GM21423 (cell line): ENCODE data around the gene TMEM51.

Experiments used
- ATAC-seq: cut with Tn5 transposase; IDR thresholded peaks from one replicate; pipeline ENCODE4 v1.9.1; 2021; ENCODE audit warnings: mild to moderate bottlenecking, moderate library complexity; ENCODE audit not compliant: unreplicated experiment

TMEM51 gene

DNA sequence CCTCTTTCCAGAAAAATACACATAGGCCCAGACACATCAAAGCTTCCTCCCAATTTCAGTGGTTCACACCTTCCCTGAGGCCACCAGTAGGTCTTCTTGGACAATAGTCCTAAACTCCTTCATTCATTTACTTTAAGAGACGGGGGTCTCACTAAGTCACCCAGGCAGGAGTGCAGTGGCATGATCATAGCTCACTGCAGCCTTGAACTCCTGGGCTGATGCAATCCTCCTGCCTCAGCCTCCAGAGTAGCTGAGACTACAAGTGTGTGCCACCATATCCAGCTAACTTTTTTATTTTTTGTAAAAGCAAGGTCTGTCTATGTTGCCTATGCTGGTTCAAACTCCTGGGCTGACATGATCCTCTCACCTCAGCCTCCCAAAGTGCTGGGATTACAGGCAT, 85.2 kb downstream of the TMEM51 start:
- ATAC-seq, result no peak

DNA sequence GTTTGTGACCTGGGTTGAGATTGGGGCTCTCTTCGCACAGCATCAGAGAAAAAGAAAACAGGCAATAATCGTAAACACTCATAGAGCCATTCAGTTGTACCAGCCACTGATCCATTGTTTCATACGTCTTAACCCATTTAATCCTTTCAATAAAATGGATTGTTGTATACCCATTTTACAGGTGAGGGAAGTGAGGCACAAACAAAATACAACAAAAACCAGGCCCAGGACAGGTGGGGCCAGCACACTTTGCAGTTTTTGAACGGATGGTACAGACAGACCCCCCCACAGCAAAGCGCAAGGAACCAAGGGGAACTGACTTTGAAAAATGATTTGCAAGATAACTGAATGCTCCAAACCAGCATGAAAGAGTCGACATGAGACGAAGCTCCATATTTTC, 89.2 kb downstream of the TMEM51 start:
- ATAC-seq, result no peak

DNA sequence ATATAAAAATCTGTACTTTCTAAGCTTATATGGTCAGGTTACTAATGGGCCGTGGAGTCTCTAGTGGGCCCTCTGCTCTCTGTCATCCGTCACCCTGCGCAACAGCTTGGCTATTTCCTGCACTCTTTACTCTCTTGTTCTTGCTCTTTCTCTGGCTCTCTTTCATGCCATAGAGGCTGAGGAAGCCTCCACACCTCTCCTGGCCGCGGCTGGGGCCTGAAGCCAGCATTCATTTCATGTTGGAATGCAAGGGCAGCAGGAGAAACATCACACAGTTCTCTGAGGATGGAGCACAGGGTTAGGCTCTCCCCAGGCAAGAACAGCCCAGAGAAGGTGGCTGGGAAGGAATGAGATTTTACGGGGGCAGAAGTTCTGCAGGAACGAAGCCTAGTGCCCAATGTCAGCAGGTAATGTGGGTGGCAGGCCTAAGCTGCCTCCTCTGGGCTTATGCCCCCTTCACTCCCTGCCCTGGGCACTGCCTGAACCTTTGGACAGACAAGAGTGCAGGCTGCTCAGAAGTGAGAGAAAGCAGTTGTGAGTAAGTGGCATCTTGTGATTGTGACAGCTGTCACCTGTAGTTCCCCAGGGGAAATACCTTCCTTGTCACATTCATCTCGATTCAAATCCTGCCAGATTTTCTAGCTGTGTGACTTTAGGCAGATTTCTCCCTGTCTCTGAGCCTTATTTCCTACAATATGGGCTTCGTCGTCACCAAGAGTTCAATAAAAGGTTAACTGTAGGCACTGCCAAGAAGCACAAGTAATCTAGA, 89.9 kb downstream of the TMEM51 start:
- ATAC-seq, result no peak

DNA sequence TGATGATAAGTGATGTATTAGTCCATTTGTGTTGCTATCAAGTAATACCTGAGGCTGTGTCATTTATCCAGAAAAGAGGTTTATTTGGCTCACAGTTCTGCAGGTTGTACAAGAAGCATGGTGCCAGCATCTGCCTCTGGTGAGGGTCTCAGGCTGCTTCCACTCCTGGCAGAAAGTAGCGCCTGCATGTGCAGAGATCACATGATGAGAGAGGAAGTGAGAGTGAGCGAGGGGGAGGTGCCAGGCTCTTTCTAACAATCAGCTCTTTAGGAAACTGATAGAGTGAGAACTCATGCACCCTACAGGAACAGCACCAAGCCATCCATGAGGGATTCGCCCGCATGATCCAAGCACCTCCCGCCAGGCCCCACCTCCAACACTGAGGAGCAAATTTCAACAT, 91.3 kb downstream of the TMEM51 start:
- no peak for ATAC-seq

DNA sequence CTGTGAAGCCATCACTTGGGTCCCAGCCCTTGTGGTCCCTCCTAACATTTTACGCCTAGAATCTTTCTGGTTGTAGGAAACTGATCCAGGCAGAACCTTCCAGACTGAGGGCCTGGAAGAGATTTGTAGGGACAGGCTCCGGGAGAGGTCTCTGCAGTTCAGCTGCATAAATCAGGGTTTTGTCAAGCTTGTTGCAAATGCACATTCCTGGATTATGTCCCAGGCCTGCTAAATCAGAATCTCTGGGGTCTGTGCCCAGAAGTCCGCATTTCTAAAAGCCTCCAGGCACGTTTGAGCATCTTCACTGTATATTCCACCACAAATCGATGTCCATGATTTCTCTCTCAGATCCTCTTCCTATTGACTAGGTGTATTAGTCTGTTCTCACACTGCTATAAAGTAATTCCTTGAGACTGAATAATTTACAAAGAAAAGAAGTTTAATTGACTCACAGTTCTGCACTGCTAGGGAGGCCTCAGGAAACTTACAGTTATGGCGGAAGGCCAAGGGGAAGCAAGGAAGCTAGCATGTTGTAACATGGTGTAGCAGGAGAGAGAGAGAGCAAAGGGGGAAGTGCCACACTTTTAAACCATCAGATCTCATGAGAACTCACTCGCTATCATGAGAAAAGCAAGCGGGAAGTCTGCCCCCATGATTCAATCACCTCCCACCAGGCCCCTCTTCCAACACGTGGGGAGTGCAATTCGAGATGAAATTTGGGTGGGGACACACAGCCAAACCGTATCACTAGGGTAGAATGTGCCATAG, 92.2 kb downstream of the TMEM51 start:
- no peak for ATAC-seq

DNA sequence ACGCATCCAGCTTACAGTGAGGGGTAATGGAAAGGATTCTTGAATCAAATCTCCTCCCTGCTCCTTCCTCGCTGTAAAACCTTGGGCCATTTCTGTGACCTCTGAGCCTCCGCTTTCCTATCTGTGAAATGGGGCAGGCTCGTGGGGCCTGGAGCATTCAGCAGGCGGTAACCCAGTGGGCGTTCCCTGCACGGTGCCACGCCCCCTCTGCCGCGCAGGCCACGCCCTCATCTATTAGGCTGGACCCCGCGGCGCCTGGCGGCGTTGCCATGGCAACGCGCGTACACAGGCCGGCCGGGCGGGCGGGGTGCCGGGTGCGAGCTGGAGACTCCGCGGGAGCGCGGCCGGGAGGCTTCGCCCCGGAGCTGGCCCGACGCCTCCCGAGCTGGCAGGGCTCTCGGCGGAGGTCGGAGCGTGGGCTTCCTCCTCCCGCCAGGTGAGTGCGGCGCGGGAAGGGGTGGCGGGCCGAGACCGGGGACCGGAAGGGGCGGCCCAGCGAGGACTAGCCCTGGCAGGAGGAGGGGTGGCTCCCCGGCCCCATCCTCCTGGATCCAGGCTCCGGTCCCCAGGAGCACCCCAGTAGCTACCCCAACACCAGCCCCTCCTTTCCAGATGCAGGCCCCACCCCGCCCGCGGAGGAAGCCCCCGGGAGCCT, 93.5 kb downstream of the TMEM51 start, which contains the start of gene FHAD1:
Gene FHAD1 (plus strand): TSS at position 264 of the 655 bp plus-strand sequence. CDS start 4,562 bp downstream, outside the sequence.
- no peak for ATAC-seq

DNA sequence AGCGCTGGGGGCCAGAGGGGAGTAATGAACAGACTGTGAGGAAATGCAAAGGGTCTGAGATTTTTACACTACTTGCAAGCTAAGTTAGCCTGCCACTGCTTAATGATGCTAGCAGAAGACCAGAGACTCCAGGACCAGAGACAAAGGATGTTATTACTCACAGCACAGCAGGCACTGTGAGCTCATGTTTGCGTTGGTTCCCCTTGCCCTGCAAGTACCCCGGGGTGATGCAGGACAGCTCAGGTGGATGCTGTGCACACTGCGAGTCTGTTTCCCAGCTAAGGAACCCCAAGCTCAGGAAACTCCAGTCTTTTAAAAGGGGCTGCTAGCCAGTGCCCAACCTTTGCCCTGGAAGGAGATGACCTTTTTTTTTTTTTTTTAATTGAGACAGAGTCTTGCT, 94.7 kb downstream of the TMEM51 start:
- ATAC-seq, result no peak

DNA sequence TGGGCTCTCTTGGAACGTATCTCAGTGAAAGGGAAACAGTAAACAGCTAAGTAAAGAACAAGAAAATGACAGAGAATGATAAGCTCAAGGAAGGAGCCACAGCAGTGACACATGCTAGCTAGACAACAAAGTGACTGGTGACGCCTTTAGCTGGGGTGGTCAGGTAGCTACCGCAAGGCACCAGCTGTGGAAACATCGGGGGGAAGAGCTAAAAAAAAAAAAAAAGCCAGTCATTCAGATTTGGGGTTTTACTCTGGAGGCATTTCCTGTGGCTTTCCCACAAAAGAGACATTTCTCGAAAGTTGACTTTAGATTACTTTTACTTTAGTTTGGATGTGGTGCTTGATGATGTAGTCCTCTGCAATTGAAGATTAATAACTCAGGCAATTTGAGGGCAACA, 95.5 kb downstream of the TMEM51 start:
- ATAC-seq, result no peak

DNA sequence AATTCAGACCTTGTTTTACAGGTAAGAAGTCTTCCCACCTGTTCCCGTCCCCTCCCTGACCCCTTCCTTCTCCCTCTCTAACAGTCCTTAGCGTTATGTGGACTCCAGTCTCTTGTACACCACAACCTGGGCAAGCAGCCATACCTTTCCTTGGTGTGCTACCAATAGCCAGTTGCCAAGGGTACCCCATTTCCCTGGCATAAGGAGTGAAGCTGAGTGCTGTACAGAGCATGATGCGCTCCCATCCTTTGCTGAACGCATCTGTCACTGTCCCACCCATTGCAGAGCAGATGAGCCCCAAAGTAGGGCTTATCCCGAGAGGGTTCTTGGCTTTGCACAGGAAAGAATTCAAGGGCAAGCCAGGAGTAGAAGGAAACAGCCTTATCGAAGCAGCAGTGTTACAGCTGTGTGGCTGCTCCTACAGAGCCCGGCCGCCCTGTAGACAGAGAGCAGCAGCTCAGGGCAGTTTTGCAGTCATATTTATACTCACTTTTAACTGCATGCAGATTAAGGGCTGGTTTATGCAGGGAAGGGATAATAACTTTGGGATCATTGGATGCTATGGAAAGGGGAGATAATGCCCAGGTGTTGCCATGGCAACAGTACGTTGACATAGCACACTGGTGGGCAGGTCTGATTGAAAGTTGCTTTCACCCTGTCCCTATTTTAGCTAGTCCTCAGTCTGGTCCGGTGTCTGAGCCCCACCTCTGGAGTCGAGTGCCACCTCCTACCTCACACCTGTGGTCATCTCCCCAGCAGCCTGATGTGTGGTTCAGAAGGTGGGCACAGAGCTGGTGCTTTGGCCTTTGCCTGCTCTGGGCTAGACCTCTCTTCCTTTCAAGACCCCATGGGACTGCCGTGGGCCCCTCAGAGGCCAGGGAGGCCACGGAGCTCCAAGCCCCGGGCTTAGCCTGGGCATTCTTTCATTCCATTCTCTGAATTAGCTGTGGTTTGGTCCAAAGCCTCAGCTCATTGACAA, 98.6 kb downstream of the TMEM51 start:
- ATAC-seq, result no peak

DNA sequence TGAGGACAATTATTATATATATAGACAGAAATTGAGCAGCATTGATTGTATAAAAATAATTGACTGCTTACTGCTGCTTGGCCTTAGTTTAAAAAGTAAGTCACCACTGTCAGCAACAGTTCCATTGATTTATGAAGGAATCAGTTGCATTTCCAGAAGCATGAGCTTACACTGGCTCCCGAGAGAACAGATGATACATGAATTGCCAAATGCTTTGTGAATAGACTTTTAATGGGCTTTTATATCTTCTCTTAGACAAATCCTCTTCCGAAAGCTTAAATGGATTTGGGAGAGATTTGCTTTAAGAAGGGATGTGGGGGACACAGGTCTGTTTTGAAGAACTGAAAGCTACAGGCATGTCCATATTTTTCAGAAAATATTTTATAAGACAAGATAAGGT, 101.0 kb downstream of the TMEM51 start:
- no peak for ATAC-seq

DNA sequence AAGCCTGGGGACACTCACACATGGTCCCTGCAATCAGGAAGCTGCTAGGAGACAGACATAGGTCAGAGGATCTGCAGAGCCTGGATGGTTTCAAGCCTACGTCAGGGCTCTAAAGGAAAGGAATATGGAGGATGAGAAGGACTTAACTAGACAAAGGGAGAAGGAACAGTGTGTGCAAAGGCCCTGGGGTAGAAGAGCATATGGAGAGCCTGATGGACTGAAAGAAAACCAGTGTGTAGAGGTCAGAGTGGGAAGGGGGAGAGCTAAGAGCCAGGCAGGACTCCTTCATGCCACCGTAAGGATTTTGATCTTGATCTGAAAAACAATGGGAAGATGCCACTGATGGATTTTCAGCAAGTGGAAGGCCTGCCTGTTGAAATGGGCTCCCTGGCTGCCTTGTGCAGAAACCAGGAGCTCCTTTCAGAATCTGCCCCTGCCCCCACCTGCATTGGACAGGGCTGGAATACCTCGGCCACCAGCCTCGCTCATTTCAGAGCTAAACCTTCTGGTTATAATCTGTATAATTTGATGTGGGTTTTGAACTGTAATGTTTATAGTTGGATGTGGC, 102.1 kb downstream of the TMEM51 start:
- no peak for ATAC-seq

DNA sequence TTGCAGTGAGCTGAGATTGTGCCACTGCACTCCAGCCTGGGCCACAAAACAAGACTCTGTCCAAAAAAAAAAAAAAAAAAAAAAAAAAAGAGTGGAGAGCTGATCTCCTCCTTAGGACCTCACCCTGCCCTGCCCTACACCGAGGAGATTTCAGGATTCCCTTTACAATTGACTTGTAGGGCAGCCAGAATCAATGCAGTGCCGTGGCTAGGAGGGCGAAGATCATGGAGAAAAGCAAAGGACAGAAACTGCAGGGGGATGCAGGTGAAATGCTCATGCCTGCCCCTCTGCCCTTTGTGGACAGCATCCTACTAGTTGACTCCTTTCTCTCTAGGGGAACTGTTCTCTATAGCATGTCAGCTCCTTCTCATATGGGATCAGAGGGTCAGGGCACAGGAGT, 103.0 kb downstream of the TMEM51 start:
- ATAC-seq, result no peak

DNA sequence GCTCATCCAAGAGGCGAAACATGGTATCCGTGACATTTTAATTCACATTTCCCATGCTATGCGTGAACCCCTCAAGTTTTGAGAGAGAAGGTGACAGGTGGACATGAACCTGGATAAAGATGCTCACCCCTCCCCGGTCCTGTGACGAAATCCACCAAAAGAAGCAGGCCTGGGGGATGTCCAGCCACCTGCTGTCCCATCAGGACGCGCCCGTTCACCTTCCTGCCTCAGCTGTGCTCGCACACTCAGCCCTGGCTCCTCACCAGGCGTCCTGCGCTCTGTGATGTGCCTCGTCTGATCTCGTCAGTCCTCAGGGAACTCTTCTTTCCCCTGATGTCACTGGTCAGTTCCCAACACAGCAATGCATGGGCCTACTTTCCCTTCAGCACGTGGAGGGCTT, 103.8 kb downstream of the TMEM51 start:
- ATAC-seq, result no peak

DNA sequence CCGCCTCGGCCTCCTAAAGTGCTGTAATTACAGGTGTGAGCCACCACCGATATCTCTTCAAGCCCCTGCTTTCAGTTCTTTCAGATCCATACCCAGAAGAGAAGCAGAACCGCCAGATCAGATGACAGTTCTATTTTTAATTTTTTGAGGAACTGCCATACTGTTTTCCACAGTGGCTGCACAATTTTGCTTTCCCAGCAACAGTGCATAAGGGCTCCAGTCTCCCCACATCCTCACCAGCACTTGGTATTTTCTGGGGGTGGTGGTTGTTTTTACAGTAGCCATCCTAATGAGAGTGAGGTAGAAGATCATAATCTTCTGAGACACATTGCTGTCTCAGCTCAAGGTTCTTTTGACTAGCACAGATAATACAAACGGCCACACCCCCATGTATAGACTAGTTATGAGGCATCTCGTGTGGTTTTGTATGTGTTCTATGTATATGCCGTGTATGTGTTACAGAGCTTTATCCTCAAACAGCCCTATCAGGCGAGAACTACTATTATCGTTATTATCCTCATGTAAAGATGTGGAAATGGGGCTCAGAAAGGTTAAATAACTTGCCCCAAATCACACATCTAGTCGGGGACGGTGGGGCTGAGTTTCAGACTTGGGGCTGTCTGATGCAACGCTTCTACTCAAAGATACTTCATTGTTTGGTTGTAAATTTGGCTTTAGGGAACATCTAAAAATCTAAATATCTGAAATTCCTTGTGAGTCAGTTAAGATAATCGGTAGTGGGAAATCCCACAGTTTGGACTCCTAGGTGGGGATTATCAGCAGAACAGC, 105.5 kb downstream of the TMEM51 start:
- ATAC-seq, result no peak

DNA sequence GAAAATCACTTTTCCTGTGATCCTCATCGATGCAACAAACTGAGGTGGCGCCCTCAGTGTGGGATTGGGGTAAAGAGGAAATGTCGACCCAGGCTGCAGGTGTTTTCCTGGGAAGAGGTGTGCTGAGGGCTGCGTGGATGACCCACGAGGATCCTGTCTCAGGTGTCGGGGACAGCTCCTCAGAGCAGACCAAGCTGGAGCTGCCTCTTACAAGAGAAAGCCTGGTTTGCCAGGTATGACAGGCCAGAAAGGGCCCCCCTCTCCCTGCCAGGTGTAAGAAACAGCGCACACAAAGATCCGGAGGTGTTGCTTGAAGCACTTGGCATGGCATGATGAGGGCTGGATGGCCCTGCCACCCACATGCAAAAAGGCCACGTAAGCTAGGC, 106.1 kb downstream of the TMEM51 start:
- no peak for ATAC-seq

DNA sequence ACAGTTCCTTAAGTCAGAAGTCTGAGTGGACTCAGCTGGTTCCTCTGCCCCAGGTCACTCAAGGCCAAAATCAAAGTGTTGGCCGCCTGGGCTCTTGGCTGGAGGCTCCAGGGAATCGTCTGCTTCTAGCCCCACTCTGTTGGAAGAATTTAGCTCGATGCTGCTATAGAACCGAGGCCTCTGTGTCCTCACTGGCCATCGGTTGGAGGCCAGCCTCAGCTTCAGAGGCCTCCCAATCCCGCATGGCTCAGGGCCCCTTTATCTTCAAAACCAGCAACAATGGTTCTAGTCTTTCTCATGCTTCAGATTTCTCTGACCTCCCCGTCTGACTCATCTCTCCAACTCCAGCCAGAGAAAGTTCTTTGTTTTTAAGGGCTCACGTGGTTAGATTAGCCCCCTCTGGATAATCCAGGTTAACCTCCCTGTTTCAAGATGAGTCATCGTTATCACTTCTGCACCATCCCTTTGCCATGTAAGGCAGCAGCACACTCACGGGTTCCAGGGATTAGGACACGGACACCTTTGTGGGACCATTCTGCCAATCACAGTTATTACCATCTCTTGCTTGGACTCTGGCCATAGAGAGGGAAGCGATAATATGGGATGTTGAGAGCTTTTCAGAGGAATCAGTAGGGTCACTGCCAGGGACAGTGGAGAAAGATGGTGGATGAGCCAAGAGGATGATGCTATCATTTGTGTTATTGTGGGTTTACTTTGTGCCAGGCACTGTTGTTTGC, 107.0 kb downstream of the TMEM51 start:
- ATAC-seq, result no peak

DNA sequence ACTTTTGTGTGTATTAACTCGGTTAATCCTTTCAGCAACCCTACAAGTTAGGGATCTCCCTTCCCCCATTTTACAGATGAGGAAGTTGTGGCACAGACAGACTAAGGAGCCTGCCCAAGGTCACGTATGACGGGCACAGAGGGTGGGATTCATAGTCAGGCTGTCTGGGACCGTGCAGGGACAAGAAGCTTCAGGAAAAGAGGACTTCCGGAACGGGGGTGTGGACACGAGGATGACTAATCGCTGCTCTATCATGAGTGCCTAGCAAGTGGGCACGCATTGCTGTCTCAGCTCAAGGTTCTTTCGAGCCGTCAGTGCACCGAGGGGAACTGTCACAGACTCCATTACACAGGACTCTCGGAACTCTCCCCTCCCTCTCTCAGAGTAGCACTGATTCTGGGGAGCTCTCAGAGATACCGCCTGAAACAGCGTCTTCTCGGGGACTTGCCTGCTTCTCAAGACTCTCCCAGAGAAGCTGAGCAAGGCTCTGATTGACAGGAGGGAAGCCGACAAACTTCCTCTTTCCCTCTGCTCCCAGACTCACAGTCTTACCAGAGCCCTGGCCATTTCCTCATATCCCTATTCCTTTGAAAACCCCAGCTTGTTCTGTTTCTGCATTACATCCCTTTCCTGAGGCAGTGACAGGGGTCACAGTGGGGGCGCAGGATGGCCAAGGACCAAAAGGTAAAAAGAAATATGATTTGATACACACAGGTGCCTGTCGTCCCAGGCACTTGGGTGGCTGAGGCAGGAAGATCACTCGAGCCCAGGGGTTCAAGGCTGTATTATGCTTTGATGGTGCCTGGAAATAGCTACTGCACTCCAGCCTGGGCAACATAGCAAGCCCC, 107.8 kb downstream of the TMEM51 start:
- no peak for ATAC-seq

DNA sequence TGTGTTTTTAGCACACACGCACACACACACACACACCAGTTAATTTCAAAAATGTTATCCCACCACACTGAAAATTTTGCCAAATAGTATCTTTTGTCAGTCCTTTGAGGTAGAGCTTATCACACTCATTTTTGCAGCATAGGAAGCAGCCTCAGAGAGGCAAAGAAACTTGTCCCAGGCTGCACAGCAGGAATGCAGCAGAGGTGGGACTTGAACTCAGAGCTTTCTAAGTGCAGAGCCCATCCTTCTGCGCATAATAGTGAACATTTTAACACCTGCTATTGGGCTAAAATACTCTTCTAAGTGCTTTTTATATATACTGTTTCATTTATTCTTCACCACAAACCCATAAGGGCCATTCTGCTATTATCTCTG, 108.4 kb downstream of the TMEM51 start:
- no peak for ATAC-seq
